Frontal cortex (tissue), 4 donors: ENCODE data around the gene PDPK1. TPM values are rescaled to one million over a fixed set of nuclear protein-coding genes. Genes with fewer than 3 reads are reported as not detected.

ENCODE experiments used
- DNase-seq, 2 donors: peaks; one replicate each; pipeline ENCODE4 v3.0.0; 2012; ENCODE audit warnings: low spot score in 2 of 2
- FAIRE-seq: peaks from 2 replicates; lab custom pipeline; 2012; peaks lifted over from hg19 to GRCh38; lab: Jason Lieb, UNC
- total RNA-seq: library from RNA; depleted of rRNA; stranded (reverse); fragments of >200 nt; gene quantifications from one replicate; pipeline ENCODE4 v1.2.3, GENCODE V29; 2014
- donor health status: control.
- donor health status: control.
- donor health status: control.

The PDPK1 gene
- 28.5 TPM for total RNA-seq

GRCh38 chr16:2537451-2538379, at the start of gene PDPK1:
Gene PDPK1, plus strand, starts transcription at chr16:2538021. Its CDS starts 92 bp downstream, at chr16:2538113.
- DNase-seq (peak; percentile 98), FAIRE-seq (no peak)

- no peak for FAIRE-seq
- no peak for DNase-seq
These were observed 48.2 kb upstream of the PDPK1 start for GRCh38 chr16:2489581-2489980.

GRCh38 chr16:2490190-2491105, 47.4 kb upstream of the PDPK1 start:
- FAIRE-seq, result no peak
- DNase-seq, result no peak

- FAIRE-seq, result no peak
- no peak for DNase-seq
These were observed 45.5 kb upstream of the PDPK1 start for GRCh38 chr16:2492292-2492691.

- FAIRE-seq (no peak), DNase-seq (no peak)
These were observed 44.2 kb upstream of the PDPK1 start for GRCh38 chr16:2493605-2494004.

- DNase-seq, result no peak
- FAIRE-seq, result no peak
These were observed 43.2 kb upstream of the PDPK1 start for GRCh38 chr16:2494616-2495015.

- DNase-seq (no peak), FAIRE-seq (no peak)
These were observed 42.8 kb upstream of the PDPK1 start for GRCh38 chr16:2495041-2495440.

- DNase-seq (no peak), FAIRE-seq (no peak)
These were observed 41.4 kb upstream of the PDPK1 start for GRCh38 chr16:2496223-2497115.

GRCh38 chr16:2497116-2497630, 40.6 kb upstream of the PDPK1 start:
- FAIRE-seq (no peak), DNase-seq (no peak)

- FAIRE-seq (no peak), DNase-seq (no peak)
These were observed 39.9 kb upstream of the PDPK1 start for GRCh38 chr16:2497695-2498484.

GRCh38 chr16:2498531-2499253, 39.1 kb upstream of the PDPK1 start:
- no peak for FAIRE-seq
- DNase-seq, result no peak

GRCh38 chr16:2499454-2499853, 38.4 kb upstream of the PDPK1 start:
- no peak for FAIRE-seq

GRCh38 chr16:2499890-2500429, 37.9 kb upstream of the PDPK1 start:
- DNase-seq, result no peak
- FAIRE-seq, result no peak

More at GRCh38 chr16:2499454-2499853, 38.4 kb upstream of the PDPK1 start:
- no peak for DNase-seq

GRCh38 chr16:2500430-2500917, 37.3 kb upstream of the PDPK1 start:
- no peak for FAIRE-seq
- DNase-seq, result no peak

- DNase-seq (peak; percentile 82 to 89), FAIRE-seq (no peak)
These were observed 36.7 kb upstream of the PDPK1 start for GRCh38 chr16:2500918-2501750.
